ENCODE data around the gene OR4X1. TPM values are rescaled to one million over a fixed set of nuclear protein-coding genes. Genes with fewer than 3 reads are reported as not detected.

OR4X1 gene
- total and polyA plus RNA-seq, 2 of the 8 experiments (the other 6 are each of a cell fraction or from before 2014, with no cell fraction given): not detected

- no peak for TF ChIP-seq MAX (IDR thresholded peaks at IDR 0.05)
- TF ChIP-seq BACH1 (IDR thresholded peaks at IDR 0.05; ENCODE audit: low read length): no peak
Observed at GRCh38 chr11:48305923-48306322, 42.3 kb downstream of the OR4X1 start, which contains the start of gene OR4S1 (continued).
